Adrenal gland (tissue), 12 donors: ENCODE measurements around the gene NR5A1. TPM values are rescaled to one million over a fixed set of nuclear protein-coding genes. Genes with fewer than 3 reads are reported as not detected.

Experiments
- DNase-seq, 7 donors: peaks; one replicate each; pipeline ENCODE4 v3.0.0-alpha.2; 2019 to 2020
- H3K27ac ChIP-seq, 5 donors: fragments of 200-600 bp; sonication (generic) in 4 of 5; 1 replicate in 3 of 5; 2 replicates in 2 of 5; pipeline versions ENCODE4 v1.5.1 to v1.8.0; 2016 to 2020; ENCODE audit warnings: mild to moderate bottlenecking in 1 of 5
- H3K27me3 ChIP-seq: fragments of 200-600 bp; 2 replicates; pipeline ENCODE4 v1.8.0; 2021
- H3K36me3 ChIP-seq, 2 donors: fragments of 200-600 bp; replicated peaks in 1 of 2; 1 replicate in 1 of 2; 2 replicates in 1 of 2; pipeline versions ENCODE4 v1.5.1 to v1.8.0; 2018 to 2022
- H3K4me1 ChIP-seq, 2 donors: fragments of 200-600 bp; replicated peaks in 1 of 2; 1 replicate in 1 of 2; 2 replicates in 1 of 2; pipeline versions ENCODE4 v1.5.1 to v1.8.0; 2018 to 2021
- H3K4me3 ChIP-seq, 4 donors: fragments of 200-600 bp; sonication (generic) in 3 of 4; one replicate each; pipeline ENCODE4 v1.5.1; 2016 to 2018
- H3K9me3 ChIP-seq, 3 donors: fragments of 200-600 bp; sonication (generic) in 1 of 3; replicated peaks in 1 of 3; 1 replicate in 2 of 3; 2 replicates in 1 of 3; pipeline versions ENCODE4 v1.5.1 to v1.8.0; 2016 to 2021
- CTCF ChIP-seq, 6 experiments: fragments of 450-650 bp in 4 of 6; fragments of 200-600 bp in 2 of 6; sonication (generic) in 1 of 6; IDR thresholded peaks; 1 replicate in 5 of 6; 2 replicates in 1 of 6; pipeline versions ENCODE4 v1.5.1 to v1.8.0; 2016 to 2021; ENCODE audit warnings: antibody characterized with exemption in 6 of 6, mild to moderate bottlenecking in 2 of 6, moderate library complexity in 1 of 6
- POLR2A ChIP-seq, 2 donors: fragments of 450-650 bp; IDR thresholded peaks; one replicate each; pipeline ENCODE4 v1.6.1; 2017; ENCODE audit warnings: antibody characterized with exemption in 2 of 2, mild to moderate bottlenecking in 2 of 2, moderate library complexity in 1 of 2
- WGBS, 4 donors: extraction: QIAGEN DNeasy Blood & Tissue Kit in 2 of 4; methylation state at CpG; one replicate each; pipeline versions ENCODE4 v1.1.5 to v1.1.7; 2013 to 2017; 5-methylcytosine and 5-hydroxymethylcytosine counted together
- intact Hi-C, 2 donors: fragments of 100-400 bp; cut with DNase I; formaldehyde crosslinking; loops; one replicate each; pipeline versions ENCODE4 v1.14.1 to v1.15.0; 2022 to 2023
- polyA plus RNA-seq, 3 donors: library from polyadenylated mRNA; stranded (reverse); fragments of 200-250 nt in 2 of 3; fragments of 350-450 nt in 1 of 3; fragmentation: Illumina TruSeq in 1 of 3; extraction: RNeasy Lipid Tissue Mini Kit (QIAGEN cat#74804) in 1 of 3; gene quantifications; one replicate each; pipeline ENCODE4 v1.2.3, GENCODE V29; 2013 to 2014
- total RNA-seq, 9 donors: library from RNA; depleted of rRNA in 4 of 9; stranded (reverse); fragments of >200 nt in 4 of 9; fragments of 120-200 nt in 1 of 9; fragmentation: NEBNext Ultra II Directional in 1 of 9; extraction: Animal tissue kit (Norgen Biotek cat#: 25700) in 1 of 9; gene quantifications; one replicate each; pipeline versions ENCODE4 v1.1.0 to v1.2.4, GENCODE V29; 2013 to 2023
- donor health status: healthy with polysubstance abuse.
- donor health status: Bipolar disorder and iron deficiency.
- donor health status: DM: yes; HTN: yes; CAD: no.
- donor health status: DM: no; HTN: no; CAD: no.
- donor health status: DM: no; HTN: no; CAD: no.
- donor health status: DM: yes; HTN: yes; CAD: no.

Gene NR5A1
- total and polyA plus RNA-seq, 12 donors, result 110 to 637 (median 216) TPM

- intact Hi-C loops, result no loop called here
- no peak within 1 kb of the TSS for H3K27ac ChIP-seq
- H3K36me3 ChIP-seq, result no peaks in the 10 kb centered on the region
- peaks cover 10% of the 10 kb centered on the region for H3K27me3 ChIP-seq
- 18 to 41% (median 29%) methylated on average over 20 to 41 of the region's 41 CpGs for WGBS, 4 donors
- peak in 4 of 7 donors; percentile 29 to 67 (median 44) for DNase-seq
- H3K4me3 ChIP-seq, result no peak within 1 kb of the TSS
- peaks cover 17% of the 10 kb centered on the region in 2 donors for H3K4me1 ChIP-seq
- H3K9me3 ChIP-seq, result no peaks in the 10 kb centered on the region
- TF ChIP-seq CTCF (IDR thresholded peaks at IDR 0.05), result no peak
- no peak for TF ChIP-seq POLR2A (IDR thresholded peaks at IDR 0.05)
Measured at GRCh38 chr9:124450241-124450924, 56.8 kb downstream of the NR5A1 start, which contains the start of gene ADGRD2. TSS of gene ADGRD2 (plus strand) at chr9:124450451. CDS start at chr9:124451667, 1,216 bp downstream.

GRCh38 chr9:124449381-124450151, 57.6 kb downstream of the NR5A1 start:
- Histone ChIP-seq H3K36me3 (no peaks in the 10 kb centered on the region), H3K27ac (no peak overlapping the region), H3K4me3 (no peak overlapping the region), H3K4me1 (peaks cover 17% of the 10 kb centered on the region in 2 donors), H3K27me3 (peaks cover 10% of the 10 kb centered on the region), H3K9me3 (no peaks in the 10 kb centered on the region)
- DNase-seq, result peak in 2 of 7 donors; percentile 6 to 10
- intact Hi-C loops, result no loop called here
- WGBS, 4 donors, result 88 to 94% (median 92%) methylated on average over 6 to 13 of the region's 13 CpGs
- no peak for TF ChIP-seq CTCF (IDR thresholded peaks at IDR 0.05)
- TF ChIP-seq POLR2A (IDR thresholded peaks at IDR 0.05), result no peak

GRCh38 chr9:124448019-124448418, 59.2 kb downstream of the NR5A1 start:
- 32 to 35% (median 32%) methylated on average over 5 to 7 of the region's 7 CpGs; no CpG with 5 or more reads in 1 of the 4 donors for WGBS, 4 donors
- H3K4me1 ChIP-seq, result peaks cover 17% of the 10 kb centered on the region in 2 donors
- peak overlapping the region in 3 of 5 donors; percentile 51 to 57 (median 52) for H3K27ac ChIP-seq
- peak; percentile 67 to 90 (median 88) for DNase-seq
- intact Hi-C loops, result no loop called here
- peaks cover 5% of the 10 kb centered on the region for H3K27me3 ChIP-seq
- TF ChIP-seq CTCF (IDR thresholded peaks at IDR 0.05), result no peak
- no peak for TF ChIP-seq POLR2A (IDR thresholded peaks at IDR 0.05)
- no peaks in the 10 kb centered on the region for H3K9me3 ChIP-seq
- H3K36me3 ChIP-seq, result no peaks in the 10 kb centered on the region
- no peak overlapping the region for H3K4me3 ChIP-seq

- no peak for TF ChIP-seq POLR2A (IDR thresholded peaks at IDR 0.05)
- no peak for TF ChIP-seq CTCF (IDR thresholded peaks at IDR 0.05)
- WGBS, 4 donors, result 78 to 86% (median 81%) methylated on average over 4 of the region's 4 CpGs
- Histone ChIP-seq H3K36me3 (no peaks in the 10 kb centered on the region), H3K4me1 (peaks cover 17% of the 10 kb centered on the region in 2 donors), H3K9me3 (no peaks in the 10 kb centered on the region), H3K4me3 (no peak overlapping the region), H3K27me3 (no peaks in the 10 kb centered on the region), H3K27ac (peak overlapping the region in 1 of 5 donors; percentile 52)
- DNase-seq, result peak in 2 of 7 donors; percentile 4 to 9
- intact Hi-C loops, result no loop called here
Measured at GRCh38 chr9:124447297-124447661, 59.9 kb downstream of the NR5A1 start.
